ENCODE data around the gene MAML1.
"Not testable (repeated sequence)": the region's sequence is repeated elsewhere in the genome, so short reads cannot be mapped to it uniquely, and the experiment has no call there.

Gene MAML1

DNA sequence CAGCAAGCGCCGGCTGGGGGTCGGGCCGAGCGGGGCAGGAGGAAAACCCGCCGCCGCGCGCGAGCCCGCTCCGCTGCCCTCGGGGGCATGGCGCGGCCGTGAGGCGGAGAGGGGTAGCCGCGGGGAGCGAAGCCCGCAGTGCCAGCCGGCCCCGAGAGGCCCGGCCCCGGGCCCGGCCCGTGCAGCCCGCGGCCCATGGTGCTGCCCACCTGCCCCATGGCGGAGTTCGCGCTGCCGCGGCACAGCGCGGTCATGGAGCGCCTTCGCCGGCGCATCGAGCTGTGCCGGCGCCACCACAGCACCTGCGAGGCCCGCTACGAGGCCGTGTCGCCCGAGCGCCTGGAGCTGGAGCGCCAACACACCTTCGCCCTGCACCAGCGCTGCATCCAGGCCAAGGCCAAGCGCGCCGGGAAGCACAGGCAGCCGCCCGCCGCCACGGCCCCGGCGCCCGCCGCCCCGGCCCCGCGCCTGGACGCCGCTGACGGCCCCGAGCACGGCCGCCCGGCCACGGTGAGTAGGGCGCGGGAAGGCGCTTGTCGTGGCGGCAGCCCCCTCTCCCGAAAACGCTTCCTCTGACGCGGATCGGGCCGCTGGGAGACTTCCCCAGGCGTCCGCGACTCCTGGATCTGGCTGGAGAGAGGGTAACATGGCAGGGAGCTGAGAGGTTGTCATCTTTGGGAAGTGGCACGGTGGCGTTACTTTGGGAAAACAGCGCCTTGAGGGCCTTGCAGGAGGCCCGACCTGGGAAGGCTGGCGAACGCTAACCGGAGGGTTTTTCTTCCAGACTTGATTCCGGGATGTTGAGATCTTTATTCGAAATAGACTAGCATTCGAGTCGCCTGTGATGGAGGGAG lies 523 bp downstream of the MAML1 start:
- DNase-seq (ENCODE audit: low read depth): peak; percentile 30
- TF ChIP-seq, protein P1, sequence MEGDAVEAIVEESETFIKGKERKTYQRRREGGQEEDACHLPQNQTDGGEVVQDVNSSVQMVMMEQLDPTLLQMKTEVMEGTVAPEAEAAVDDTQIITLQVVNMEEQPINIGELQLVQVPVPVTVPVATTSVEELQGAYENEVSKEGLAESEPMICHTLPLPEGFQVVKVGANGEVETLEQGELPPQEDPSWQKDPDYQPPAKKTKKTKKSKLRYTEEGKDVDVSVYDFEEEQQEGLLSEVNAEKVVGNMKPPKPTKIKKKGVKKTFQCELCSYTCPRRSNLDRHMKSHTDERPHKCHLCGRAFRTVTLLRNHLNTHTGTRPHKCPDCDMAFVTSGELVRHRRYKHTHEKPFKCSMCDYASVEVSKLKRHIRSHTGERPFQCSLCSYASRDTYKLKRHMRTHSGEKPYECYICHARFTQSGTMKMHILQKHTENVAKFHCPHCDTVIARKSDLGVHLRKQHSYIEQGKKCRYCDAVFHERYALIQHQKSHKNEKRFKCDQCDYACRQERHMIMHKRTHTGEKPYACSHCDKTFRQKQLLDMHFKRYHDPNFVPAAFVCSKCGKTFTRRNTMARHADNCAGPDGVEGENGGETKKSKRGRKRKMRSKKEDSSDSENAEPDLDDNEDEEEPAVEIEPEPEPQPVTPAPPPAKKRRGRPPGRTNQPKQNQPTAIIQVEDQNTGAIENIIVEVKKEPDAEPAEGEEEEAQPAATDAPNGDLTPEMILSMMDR (IDR thresholded peaks at IDR 0.05; ENCODE audit: low read length, missing control alignments): no peak
- H3K4me3 ChIP-seq (replicated peaks; ENCODE audit: low read depth, low read length): peak overlapping the region; percentile 63

DNA sequence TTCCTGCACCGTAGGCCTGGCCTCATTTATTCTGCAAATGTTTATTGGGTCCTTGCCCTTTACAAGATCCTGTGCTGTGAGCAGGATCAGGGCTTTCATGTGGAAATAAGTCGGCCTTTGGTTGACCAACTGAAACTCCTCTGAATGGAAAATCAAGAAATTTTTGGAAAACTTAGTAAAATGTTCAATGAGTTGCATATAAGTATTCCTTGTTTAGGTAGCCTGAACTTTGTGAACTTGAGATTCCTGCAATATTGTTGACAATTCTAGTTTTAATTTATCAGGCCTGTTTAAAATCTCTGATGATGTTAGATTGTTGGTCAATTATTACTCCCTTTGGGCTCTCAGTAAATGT lies 1.1 kb downstream of the MAML1 start:
- peak overlapping the region; percentile 63 for H3K4me3 ChIP-seq (replicated peaks; ENCODE audit: low read depth, low read length)
- TF ChIP-seq, protein P1 (IDR thresholded peaks at IDR 0.05; ENCODE audit: low read length, missing control alignments): no peak
- DNase-seq (ENCODE audit: low read depth): no peak

DNA sequence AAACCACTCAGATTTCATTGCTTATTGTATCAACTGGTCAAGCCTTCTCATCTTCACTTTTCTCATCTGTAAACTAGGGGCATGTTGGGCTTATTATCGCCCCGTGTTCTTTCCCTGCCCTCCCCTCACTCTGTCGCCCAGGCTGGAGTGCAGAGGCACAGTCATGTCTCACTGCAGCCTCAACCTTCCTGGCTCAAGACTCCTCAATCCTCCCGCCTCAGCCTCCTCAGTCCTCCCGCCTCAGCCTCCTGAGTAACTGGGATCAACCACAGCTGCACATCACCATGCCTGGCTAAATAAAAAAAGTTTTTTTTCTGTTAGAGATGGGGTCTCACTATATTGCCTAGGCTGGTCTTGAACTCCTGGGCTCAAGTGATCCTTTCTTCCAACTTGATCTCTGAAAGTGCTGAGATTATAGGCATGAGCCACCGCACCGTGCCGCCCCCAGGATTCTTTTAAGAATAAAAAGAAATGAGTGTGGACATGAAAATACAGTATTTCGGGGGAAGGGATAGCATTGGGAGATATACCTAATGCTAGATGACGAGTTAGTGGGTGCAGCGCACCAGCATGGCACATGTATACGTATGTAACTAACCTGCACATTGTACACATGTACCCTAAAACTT lies 2.0 kb downstream of the MAML1 start:
- H3K4me3 ChIP-seq (replicated peaks; ENCODE audit: low read depth, low read length): peak overlapping the region; percentile 63
- TF ChIP-seq, protein P1 (IDR thresholded peaks at IDR 0.05; ENCODE audit: low read length, missing control alignments): no peak
- DNase-seq (ENCODE audit: low read depth): no peak

DNA sequence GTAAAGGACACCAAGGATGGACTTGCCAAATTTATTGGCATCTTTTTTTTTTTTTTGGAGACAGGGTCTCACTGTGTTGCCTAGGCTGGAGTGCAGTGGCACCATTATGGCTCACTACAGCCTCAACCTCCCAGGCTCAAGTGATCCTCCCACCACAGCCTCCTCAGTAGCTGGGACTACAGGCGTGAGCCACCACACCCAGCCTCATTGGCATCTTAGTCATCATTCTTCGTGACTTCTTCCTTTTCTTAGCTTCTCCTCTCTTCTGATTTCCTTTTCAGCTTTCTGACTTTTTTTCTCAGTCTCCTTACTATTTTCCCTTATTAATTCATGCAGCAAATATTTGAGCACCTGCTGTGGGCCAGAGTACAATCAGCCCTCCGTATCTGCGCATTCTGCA lies 6.1 kb downstream of the MAML1 start:
- H3K4me3 ChIP-seq (replicated peaks; ENCODE audit: low read depth, low read length): no peak overlapping the region
- TF ChIP-seq, protein P1 (IDR thresholded peaks at IDR 0.05; ENCODE audit: low read length, missing control alignments): no peak
- no peak for DNase-seq (ENCODE audit: low read depth)

DNA sequence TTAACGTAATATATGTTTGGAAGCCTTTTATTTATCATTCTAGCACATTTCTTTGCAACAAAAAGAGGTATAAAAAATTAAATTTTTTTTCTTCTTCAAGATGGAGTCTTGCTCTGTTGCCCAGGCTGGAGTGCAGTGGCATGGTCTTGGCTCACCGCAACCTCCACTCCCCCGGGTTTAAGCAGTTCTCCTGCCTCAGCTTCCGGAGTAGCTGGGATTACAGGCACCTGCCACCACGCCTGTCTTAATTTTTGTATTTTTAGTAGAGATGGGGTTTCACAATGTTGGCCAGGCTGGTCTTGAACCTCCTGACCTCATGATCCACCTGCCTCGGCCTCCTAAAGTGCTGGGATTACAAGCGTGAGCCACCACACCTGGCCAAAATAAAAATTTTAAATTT lies 11.5 kb downstream of the MAML1 start:
- not testable (repeated sequence) for H3K4me3 ChIP-seq (replicated peaks; ENCODE audit: low read depth, low read length); DNase-seq (ENCODE audit: low read depth)

DNA sequence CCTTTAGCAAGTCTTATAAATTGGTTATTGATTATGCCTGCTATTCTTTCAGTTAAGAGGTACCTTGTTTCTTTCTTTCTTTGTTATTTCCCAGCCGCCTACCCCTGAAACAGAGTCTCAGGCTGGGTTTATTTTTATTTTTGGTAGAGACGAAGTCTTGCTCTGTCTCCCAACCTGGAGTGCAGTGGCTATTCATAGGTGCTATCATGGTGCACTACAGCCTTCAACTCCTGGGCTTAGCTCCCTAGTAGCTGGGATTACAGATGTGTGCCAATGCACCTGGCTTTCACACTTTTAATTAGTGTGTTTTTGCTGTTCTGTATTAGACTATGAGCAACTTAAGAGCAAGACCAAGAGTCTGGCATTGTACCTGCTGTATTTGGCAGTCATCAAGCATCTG lies 14.2 kb downstream of the MAML1 start:
- H3K4me3 ChIP-seq (replicated peaks; ENCODE audit: low read depth, low read length): no peak overlapping the region
- no peak for DNase-seq (ENCODE audit: low read depth)
- TF ChIP-seq, protein P1 (IDR thresholded peaks at IDR 0.05; ENCODE audit: low read length, missing control alignments): no peak

DNA sequence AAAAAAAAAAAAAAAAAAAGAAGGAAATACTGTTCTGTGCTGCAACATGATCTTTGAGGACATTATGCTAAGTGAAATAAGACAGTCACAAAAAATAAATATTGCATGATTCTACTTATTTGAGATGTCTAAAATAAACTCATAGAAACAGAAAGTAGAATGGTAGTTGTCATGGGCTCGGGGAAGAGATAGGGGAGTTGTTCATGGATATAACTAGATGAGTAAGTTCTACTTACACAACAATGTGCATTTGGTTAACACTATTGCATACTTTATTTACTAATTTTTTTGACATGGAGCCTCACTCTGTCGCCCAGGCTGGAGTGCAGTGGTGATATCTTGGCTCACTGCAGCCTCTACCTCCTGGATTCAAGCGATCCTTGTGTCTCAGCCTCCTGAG lies 15.2 kb downstream of the MAML1 start:
- TF ChIP-seq, protein P1 (IDR thresholded peaks at IDR 0.05; ENCODE audit: low read length, missing control alignments): no peak
- no peak overlapping the region for H3K4me3 ChIP-seq (replicated peaks; ENCODE audit: low read depth, low read length)
- no peak for DNase-seq (ENCODE audit: low read depth)

All from fibroblast of pulmonary artery (primary cell).